Measurements from ENCODE around the gene EMB.
"Not testable (repeated sequence)": the region's sequence is repeated elsewhere in the genome, so short reads cannot be mapped to it uniquely, and the experiment has no call there.

The EMB gene

DNA sequence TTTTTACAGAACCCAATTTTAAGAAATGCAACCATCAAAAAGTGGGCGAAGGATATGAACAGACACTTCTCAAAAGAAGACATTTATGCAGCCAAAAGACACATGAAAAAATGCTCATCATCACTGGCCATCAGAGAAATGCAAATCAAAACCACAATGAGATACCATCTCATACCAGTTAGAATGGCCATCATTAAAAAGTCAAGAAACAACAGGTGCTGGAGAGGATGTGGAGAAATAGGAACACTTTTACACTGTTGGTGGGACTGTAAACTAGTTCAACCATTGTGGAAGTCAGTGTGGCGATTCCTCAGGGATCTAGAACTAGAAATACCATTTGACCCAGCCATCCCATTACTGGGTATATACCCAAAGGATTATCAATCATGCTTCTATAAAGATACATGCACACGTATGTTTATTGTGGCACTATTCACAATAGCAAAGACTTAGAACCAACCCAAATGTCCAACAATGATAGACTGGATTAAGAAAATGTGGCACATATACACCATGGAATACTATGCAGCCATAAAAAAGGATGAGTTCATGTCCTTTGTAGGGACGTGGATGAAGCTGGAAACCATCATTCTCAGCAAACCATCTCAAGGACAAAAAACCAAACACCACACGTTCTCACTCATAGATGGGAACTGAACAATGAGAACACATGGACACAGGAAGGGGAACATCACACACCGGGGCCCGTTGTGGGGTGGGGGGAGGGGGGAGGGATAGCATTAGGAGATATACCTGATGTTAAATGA, 19.7 kb downstream of the EMB start:
- DNase-seq = not testable (repeated sequence)

DNA sequence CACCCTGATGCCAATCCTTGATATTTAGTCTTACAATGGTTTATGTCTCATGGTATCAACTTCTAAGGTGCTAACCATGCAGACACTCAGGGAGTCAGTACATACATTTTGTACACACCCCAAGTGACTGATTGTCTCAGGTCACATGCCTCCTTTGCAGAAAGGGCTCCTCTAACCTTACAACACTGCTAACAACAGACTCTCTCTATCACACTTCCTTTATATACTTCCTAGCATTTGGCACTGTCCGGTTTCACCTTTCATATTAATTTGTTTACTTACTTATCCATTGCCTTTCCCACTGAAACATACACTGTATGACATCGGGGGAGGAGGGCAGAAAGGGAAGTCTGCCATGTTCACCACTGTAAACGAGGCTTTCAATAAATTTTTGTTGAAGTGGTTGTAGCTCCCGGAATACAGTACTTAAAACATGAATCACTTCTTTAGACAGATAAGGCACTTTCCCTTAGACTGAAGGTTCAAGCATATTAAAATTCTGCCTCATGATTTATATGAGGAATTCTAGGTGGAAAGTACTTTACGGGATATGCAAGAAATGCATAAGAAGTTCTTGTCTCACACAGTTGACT, 20.6 kb downstream of the EMB start:
- no peak for DNase-seq

DNA sequence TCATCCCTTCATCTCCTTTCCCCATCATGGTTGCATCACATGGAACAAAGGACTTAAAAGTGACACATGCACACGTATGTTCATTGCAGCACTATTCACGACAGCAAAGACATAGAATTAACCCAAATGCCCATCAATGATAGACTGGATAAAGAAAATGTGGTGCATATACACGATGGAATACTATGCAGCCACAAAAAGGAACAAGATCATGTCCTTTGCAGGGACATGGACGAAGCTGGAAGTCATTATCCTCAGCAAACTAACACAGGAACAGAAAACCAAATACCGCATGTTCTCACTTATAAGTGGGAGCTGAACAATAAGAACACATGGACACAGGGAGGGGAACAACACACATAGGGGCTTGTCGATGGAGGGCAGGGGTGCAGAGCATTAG, 21.4 kb downstream of the EMB start:
- not testable (repeated sequence) for DNase-seq

DNA sequence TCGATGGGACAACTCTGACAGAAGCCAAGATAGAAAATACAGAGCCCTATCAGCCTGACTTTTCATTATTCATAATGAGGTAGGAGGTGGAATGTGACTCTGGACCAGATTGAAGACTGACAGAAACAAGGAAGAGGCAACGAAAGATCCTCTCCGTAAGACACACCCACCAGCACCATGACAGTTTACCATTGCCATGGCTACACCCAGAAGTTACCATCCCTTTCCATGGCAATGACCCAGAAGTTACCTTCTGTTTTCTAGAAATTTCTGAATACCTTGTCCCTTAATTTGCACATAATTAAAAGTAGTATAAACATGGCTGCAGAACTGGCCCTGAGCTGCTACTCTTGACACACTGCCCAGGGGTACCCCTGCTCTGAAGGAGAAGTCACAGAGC, 24.5 kb downstream of the EMB start:
- not testable (repeated sequence) for DNase-seq

DNA sequence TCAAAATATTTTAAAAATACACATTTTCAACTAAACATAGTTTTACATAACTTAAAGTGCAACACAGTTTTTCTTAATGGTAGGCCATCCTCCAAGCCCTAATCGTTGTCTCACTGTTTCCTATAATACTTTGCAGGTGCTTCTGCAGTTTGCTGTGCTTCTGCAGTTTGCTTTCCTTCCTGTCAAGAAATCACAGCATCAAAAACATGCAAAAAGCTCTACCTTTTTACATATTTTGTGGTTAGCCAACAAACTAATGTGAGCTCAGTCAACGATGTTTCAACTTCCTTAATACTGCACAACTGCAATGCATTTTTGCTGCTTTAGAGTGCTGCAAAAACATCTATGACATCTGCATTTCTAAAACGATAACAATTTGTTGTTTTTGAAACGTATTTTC, 25.2 kb downstream of the EMB start:
- no peak for DNase-seq

DNA sequence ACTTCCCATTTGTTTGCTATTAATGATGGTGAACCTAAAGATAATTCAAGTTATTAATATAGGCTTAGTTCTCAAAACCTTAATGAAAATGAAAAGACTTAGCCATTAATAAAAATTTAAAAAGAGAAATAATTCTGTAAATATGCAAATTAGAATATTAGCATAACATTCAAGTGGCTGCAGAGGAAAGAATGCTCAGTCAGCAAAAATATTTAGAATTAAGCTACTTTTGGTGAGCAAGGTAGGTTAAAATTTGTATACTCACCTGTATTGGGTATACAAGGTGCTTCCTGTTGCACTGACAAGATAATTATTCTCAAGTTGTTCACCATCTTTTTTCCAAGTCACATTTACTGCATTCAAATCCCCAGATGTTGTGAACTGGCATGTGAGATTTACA, 30.2 kb downstream of the EMB start:
- DNase-seq = not testable (repeated sequence)

DNA sequence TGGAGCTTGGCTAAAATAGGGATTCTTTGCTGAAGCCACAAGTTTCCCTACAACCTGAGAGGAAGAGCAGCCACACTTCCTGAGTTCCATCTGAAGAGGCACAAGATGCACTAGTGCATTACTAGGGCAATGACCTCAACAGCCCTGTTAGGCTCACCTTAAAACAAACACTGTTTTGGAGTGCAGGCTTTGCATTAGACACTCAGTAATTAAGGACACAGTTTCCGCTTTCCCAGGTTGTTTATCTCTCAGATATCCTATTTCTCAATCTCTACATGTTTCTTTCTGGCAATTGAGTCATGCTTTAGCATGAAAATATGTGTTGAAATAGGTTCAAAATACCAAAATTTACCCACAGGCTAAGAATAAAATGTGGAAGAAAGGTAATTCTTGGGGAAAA, 34.2 kb downstream of the EMB start:
- no peak for DNase-seq

DNA sequence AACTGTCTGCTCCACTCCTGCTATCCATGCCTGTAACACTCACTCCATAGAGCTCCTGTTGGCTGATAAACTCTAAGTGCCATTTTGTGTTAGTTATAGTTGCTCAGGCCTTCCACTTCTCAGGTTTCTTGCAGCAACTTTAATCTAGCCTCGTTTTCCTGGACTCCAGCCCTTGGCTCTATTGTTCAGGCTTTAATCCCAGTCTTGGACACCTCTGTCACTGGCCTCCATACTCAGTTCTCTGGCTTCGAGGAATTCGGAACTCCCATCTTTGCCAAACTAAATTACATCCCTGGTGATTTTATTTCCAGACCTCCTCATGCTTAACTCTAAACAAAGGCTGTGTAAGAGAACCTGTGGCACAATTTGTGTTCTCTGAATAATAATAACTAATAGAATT, 39.8 kb downstream of the EMB start:
- no peak for DNase-seq

DNA sequence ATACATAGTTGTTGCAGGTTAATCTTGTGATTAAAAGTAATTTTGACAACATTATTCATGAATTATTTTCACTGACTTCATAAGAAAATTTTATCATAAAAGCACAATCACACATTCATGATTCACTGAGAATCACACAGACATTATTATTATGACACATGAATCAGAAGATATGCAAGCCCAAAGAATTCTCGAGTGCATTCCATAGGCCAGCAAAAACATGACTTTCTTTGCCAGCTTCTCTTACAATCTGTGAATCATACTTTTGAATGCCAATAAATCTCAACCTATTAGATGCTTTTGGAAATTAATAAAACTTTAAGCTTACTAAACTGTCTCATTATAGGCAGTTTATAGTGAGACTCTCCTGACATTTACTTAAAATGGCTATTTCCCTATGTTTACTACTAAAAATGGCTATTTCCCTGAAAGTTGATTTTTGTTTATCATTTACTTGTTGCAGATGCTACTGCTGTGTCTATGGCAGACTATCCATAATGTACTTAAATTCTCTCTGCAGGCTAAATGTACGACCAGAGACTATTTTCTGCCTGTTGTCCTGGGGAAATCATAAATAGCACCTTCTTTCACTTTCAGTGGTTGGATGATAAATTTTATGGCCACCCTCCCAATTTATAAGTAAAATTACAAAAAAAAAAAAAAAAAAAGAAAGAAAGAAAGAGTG, 47.0 kb downstream of the EMB start:
- not testable (repeated sequence) for DNase-seq

DNA sequence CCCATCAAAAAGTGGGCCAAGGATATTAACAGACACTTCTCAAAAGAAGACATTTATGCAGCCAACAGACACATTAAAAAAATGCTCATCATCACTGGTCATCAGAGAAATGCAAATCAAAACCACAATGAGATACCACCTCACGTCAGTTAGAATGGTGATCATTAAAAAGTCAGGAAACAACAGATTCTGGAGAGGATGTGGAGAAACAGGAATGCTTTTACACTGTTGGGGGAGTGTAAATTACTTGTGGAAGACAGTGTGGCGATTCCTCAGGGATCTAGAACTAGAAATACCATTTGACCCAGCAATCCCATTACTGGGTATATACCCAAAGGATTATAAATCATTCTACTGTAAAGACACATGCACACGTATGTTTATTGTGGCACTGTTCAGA, 48.8 kb downstream of the EMB start:
- not testable (repeated sequence) for DNase-seq

DNA sequence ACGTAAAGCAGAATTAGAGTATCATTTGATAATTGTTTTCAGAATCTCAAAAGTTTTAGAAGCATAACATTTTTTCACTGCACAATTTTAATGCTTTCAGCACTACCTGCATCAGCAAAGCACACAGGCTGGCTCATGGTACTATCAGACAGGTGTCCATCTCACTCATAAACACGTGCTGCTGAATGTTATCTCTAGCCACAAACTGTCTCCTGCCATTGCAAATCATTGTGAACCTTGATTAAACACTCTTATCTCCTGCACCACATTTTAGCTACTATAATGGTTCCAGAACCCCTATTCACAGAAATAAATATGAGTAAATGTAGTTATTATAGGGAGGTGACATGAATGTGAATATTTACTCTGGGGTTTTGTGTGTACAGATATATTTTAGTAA, 56.7 kb downstream of the EMB start:
- DNase-seq = not testable (repeated sequence)

DNA sequence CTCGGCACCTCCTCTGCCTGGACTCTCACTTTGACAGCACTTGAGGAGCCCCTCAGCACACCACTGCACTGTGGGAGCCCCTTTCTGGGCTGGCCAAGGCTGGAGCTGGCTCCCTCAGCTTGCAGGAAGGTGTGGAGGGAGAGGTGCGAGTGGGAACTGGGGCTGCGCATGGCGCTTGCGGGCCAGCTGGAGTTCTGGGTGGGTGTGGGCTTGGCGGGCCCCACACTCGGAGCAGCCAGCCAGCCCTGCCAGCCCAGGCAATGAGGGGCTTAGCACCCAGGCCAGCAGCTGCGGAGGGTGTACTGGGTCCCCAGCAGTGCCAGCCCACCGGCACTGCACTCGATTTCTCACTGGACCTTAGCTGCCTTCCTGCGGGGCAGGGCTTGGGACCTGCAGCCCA, 64.4 kb downstream of the EMB start:
- not testable (repeated sequence) for DNase-seq

DNA sequence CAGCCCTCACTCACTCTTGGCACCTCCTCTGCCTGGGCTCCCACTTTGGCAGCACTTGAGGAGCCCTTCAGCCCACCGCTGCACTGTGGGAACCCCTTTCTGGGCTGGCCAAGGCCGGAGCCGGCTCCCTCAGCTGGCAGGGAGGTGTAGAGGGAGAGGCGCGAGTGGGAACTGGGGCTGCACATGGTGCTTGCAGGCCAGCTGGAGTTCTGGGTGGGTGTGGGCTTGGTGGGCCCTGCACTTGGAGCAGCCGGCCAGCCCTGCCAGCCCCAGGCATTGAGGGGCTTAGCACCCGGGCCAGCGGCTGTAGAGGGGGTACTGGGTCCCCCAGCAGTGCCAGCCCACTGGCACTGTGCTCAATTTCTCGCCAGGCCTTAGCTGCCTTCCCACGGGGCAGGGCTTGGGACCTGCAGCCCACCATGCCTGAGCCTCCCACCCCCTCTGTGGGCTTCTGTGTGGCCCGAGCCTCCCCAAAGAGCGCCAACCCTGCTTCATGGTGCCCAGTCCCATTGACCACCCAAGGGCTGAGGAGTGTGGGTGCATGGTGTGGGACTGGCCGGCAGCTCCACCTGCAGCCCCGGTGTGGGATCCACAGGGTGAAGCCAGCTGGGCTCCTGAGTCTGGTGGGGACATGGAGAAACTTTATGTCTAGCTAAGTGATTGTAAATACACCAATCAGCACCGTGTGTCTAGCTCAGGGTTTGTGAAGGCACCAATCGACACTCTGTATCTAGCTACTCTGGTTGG, 71.6 kb downstream of the EMB start:
- not testable (repeated sequence) for DNase-seq

DNA sequence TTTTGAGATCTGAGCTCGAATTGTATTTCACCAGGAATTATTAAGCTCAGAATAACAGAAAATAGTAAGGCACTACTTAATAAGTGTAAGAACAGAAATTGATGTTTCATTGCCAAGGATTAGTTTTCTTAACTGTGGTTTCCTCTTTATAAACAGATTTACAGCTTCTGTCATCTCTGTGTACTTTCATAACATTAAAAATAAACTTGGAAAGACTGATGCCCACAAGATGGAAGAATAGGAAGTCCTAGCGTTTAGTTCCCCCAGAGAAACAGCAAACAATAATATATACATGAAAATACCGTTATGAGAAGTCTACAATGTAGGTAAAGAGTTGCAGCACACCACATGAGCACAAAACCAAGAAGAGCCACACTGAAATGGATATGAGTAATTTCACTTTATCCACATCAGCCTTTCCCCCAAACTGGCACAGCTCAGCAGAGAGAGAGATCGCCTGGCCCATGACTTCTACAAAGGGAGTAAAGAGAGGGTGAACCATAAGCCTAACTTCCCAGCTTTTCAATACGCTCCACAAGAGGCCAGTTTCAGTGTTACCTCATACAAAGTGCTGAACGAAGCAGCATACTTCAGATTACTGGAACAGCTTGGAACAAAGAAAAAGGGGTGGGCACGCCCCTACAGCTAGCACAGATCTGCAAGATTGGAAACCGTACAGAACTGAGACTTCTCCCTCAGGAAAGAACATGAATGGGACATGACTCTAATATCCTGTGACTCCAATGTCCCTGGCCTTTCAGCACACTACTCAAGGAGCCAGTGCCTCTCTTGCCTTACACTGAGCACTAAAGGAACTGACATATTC, 75.4 kb downstream of the EMB start:
- DNase-seq = no peak

DNA sequence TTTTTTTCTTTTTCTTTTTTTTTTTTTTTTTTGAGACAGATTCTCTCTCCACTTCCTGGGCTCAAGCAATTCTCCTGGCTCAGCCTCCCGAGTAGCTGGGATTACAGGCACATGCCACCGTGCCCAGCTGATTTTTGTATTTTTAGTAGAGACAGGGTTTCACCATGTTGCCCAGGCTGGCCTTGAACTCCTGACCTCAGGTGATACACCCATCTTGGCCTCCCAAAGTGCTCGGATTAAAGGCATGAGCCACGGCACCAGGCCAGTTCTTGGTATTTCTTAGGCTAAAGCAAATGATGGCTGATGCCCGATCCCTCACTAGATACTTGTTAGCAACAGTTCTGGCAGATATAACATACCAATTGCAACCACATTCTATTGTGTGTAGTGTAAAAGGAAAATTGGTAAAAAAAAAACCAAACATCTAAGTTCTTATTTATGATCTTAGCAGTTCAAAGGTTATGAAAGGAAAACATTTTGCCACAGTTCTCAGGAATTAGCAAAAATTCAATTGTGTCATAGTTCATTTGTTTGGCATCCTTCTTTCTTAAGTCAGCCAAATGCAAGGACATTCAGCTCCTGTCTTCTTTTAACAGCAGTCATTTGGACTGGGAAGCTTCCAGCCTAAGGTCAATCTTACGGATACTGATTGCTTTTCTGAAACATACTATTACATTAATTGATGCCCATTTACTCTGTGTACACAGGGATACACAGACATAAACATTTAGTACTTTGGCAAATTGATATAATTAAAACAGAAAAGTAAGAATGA, 76.4 kb downstream of the EMB start:
- not testable (repeated sequence) for DNase-seq

DNA sequence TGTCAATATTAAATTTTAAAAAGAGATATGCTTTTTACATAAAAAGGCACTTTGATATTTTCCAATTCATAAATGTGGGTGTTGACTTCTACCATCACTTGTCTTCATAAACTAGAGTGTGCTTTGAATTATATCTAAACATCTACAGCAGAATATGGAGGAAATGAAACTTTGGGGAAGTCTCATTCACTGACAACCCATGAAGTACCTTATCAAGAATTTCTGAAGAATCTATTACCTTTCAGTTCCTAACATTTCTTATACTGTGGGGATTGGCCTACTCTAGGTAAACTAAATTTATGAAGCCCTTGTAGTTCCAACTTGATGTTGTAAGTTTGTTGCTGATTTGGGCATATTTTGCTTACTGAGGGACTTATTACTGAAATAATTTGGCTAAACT, 81.9 kb downstream of the EMB start:
- DNase-seq = no peak

DNA sequence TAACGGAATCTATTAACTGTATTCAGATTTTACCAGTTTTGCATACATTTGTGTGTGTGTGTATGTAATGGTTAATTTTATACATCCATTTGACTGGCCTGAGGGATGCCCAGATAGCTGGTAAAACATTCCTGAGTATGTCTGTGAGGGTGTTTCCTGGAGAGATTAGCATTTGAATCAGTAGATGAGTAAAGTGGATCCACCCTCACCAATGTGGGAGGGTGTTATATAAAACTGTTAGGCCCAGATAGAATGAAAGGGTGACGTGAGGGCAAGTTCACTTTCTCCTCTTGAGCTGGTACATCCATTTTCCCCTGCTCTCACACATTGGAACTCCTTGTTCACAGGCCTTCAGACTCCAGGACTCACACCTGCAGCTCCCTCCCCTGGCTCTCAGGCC, 88.7 kb downstream of the EMB start:
- DNase-seq = no peak

Measured in NCI-H1930 (cell line).